ENCODE results near the gene DGCR8. TPM values are rescaled to one million over a fixed set of nuclear protein-coding genes. Genes with fewer than 3 reads are reported as not detected.

DGCR8 gene
- total RNA-seq, 1 experiment from 2014 or later, result 41.7 TPM

- BruUV-seq (replicated peaks), result no TSS peak
- DNase-seq (no peak), ATAC-seq (no peak)
- peak overlapping the region; percentile 72 for H3K9ac ChIP-seq (ENCODE audit: low read length)
- intact Hi-C loops (cut with micrococcal nuclease), result no loop called here
- no peaks in the 10 kb centered on the region for H3K27me3 ChIP-seq (ENCODE audit: low read length)
- H2AFZ ChIP-seq (ENCODE audit: low read length), result peak overlapping the region; percentile 68; the same call in 1 of the 2 replicates
- ChIA-PET CTCF (no interaction called here), POLR2A (ENCODE audit: unreplicated experiment) (no interaction called here)
- no peaks in the 10 kb centered on the region for H4K20me1 ChIP-seq (ENCODE audit: low read length)
- H3K9me3 ChIP-seq (ENCODE audit: low read length), result no peaks in the 10 kb centered on the region
- no peaks in the 10 kb centered on the region for H3F3A ChIP-seq (ENCODE audit: low read length, unreplicated experiment)
- TF ChIP-seq CTCF (conservative IDR thresholded peaks at IDR 0.05; ENCODE audit: low read depth, low read length) (no peak), EZH2phosphoT487 (IDR thresholded peaks at IDR 0.05; ENCODE audit: borderline replicate concordance, low read length) (no peak), EZH2 (IDR thresholded peaks at IDR 0.05; ENCODE audit: low read length, unreplicated experiment) (no peak)
- peak overlapping the region; percentile 74 for H3K4me3 ChIP-seq (ENCODE audit: low read length)
- H3K79me2 ChIP-seq (ENCODE audit: low read length), result peaks cover 56% of the 10 kb centered on the region
- peaks cover 7% of the 10 kb centered on the region; the same call in 1 of the 2 replicates for H3K4me1 ChIP-seq (ENCODE audit: insufficient read depth, low read length)
- peak overlapping the region; percentile 93 for H3K4me2 ChIP-seq (ENCODE audit: low read length)
- H3K9me2 ChIP-seq (replicated peaks; ENCODE audit: low read length), result no peaks in the 10 kb centered on the region
- no peak overlapping the region for H3K27ac ChIP-seq (ENCODE audit: low read length)
- no peaks in the 10 kb centered on the region for H3K36me3 ChIP-seq (ENCODE audit: low read depth, low read length)
Measured at GRCh38 chr22:20132686-20133246, 52.7 kb downstream of the DGCR8 start.

GRCh38 chr22:20133930-20134549 lies 54.0 kb downstream of the DGCR8 start:
- peaks cover 57% of the 10 kb centered on the region for H3K79me2 ChIP-seq (ENCODE audit: low read length)
- no TSS peak for BruUV-seq (replicated peaks)
- H3K9me2 ChIP-seq (replicated peaks; ENCODE audit: low read length), result no peaks in the 10 kb centered on the region
- no peaks in the 10 kb centered on the region for H3K36me3 ChIP-seq (ENCODE audit: low read depth, low read length)
- no peak for DNase-seq
- peaks cover 7% of the 10 kb centered on the region; the same call in 1 of the 2 replicates for H3K4me1 ChIP-seq (ENCODE audit: insufficient read depth, low read length)
- no peak overlapping the region for H3K9ac ChIP-seq (ENCODE audit: low read length)
- no peak overlapping the region for H3K27ac ChIP-seq (ENCODE audit: low read length)
- H3K4me2 ChIP-seq (ENCODE audit: low read length), result no peak overlapping the region
- intact Hi-C loops (cut with micrococcal nuclease), result no loop called here
- POLR2A ChIA-PET (ENCODE audit: unreplicated experiment), result no interaction called here
- ATAC-seq, result no peak
- no peak overlapping the region for H2AFZ ChIP-seq (ENCODE audit: low read length)
- no peaks in the 10 kb centered on the region for H3K9me3 ChIP-seq (ENCODE audit: low read length)
- no peak overlapping the region for H3K4me3 ChIP-seq (ENCODE audit: low read length)
- H3F3A ChIP-seq (ENCODE audit: low read length, unreplicated experiment), result no peaks in the 10 kb centered on the region
- CTCF ChIA-PET, result no interaction called here
- TF ChIP-seq EZH2 (IDR thresholded peaks at IDR 0.05; ENCODE audit: low read length, unreplicated experiment) (no peak), EZH2phosphoT487 (IDR thresholded peaks at IDR 0.05; ENCODE audit: borderline replicate concordance, low read length) (no peak), CTCF (conservative IDR thresholded peaks at IDR 0.05; ENCODE audit: low read depth, low read length) (no peak)
- no peaks in the 10 kb centered on the region for H3K27me3 ChIP-seq (ENCODE audit: low read length)
- H4K20me1 ChIP-seq (ENCODE audit: low read length), result no peaks in the 10 kb centered on the region

GRCh38 chr22:20135265-20135664 lies 55.2 kb downstream of the DGCR8 start:
- TF ChIP-seq EZH2phosphoT487 (IDR thresholded peaks at IDR 0.05; ENCODE audit: borderline replicate concordance, low read length) (no peak), EZH2 (IDR thresholded peaks at IDR 0.05; ENCODE audit: low read length, unreplicated experiment) (no peak), CTCF (conservative IDR thresholded peaks at IDR 0.05; ENCODE audit: low read depth, low read length) (no peak)
- Histone ChIP-seq H2AFZ (ENCODE audit: low read length) (no peak overlapping the region), H3K9ac (ENCODE audit: low read length) (no peak overlapping the region), H3K9me2 (replicated peaks; ENCODE audit: low read length) (no peaks in the 10 kb centered on the region), H3K36me3 (ENCODE audit: low read depth, low read length) (no peaks in the 10 kb centered on the region), H3K4me2 (ENCODE audit: low read length) (no peak overlapping the region), H4K20me1 (ENCODE audit: low read length) (no peaks in the 10 kb centered on the region), H3F3A (ENCODE audit: low read length, unreplicated experiment) (no peaks in the 10 kb centered on the region), H3K27ac (ENCODE audit: low read length) (no peak overlapping the region), H3K79me2 (ENCODE audit: low read length) (peaks cover 57% of the 10 kb centered on the region), H3K4me3 (ENCODE audit: low read length) (no peak overlapping the region), H3K27me3 (ENCODE audit: low read length) (no peaks in the 10 kb centered on the region), H3K9me3 (ENCODE audit: low read length) (no peaks in the 10 kb centered on the region), H3K4me1 (ENCODE audit: insufficient read depth, low read length) (peaks cover 7% of the 10 kb centered on the region; the same call in 1 of the 2 replicates)
- ChIA-PET CTCF (no interaction called here), POLR2A (ENCODE audit: unreplicated experiment) (no interaction called here)
- intact Hi-C loops (cut with micrococcal nuclease), result no loop called here
- BruUV-seq (replicated peaks), result no TSS peak
- no peak for ATAC-seq
- no peak for DNase-seq
